GM12878 (cell line): ENCODE data around the gene HSD17B1. TPM values are rescaled to one million over a fixed set of nuclear protein-coding genes. Genes with fewer than 3 reads are reported as not detected.

Experiments used
- ATF2 ChIP-seq: IDR thresholded peaks from 2 replicates; pipeline ENCODE4 v1.6.1; 2012; ENCODE audit warnings: low read length, inconsistent platforms
- CBX5 ChIP-seq: sonication (generic); IDR thresholded peaks from 2 replicates; pipeline ENCODE4 v1.6.1; 2016; ENCODE audit warnings: low read depth, moderate library complexity, mild to moderate bottlenecking, inconsistent platforms
- CREM ChIP-seq: IDR thresholded peaks from 2 replicates; pipeline ENCODE4 v1.6.1; 2014; ENCODE audit warnings: antibody characterized with exemption, low read depth
- EGR1 ChIP-seq, 2 experiments: IDR thresholded peaks; 1 replicate in 1 of 2; 2 replicates in 1 of 2; pipeline ENCODE4 v1.6.1; 2011 to 2012; ENCODE audit warnings: low read depth in 2 of 2, low read length in 2 of 2, borderline replicate concordance in 1 of 2, mild to moderate bottlenecking in 1 of 2, moderate library complexity in 1 of 2
- IKZF1 ChIP-seq: fragments of 450-650 bp; conservative IDR thresholded peaks from 2 replicates; pipeline ENCODE4 v1.6.1; 2017; ENCODE audit warnings: antibody characterized with exemption, mild to moderate bottlenecking
- KAT2A ChIP-seq: conservative IDR thresholded peaks from 2 replicates; pipeline ENCODE4 v1.6.1; 2011; ENCODE audit warnings: low read depth, low read length; ENCODE audit not compliant: control insufficient read depth
- MEF2B ChIP-seq: fragments of 450-650 bp; IDR thresholded peaks from 2 replicates; pipeline ENCODE4 v1.6.1; 2018; ENCODE audit warnings: mild to moderate bottlenecking, moderate library complexity; ENCODE audit not compliant: partially characterized antibody, poor library complexity, severe bottlenecking
- MXI1 ChIP-seq: fragments of 150-350 bp; IDR thresholded peaks from 2 replicates; pipeline ENCODE4 v1.6.1; 2011; ENCODE audit warnings: low read depth, mild to moderate bottlenecking, inconsistent platforms, low read length, improper control_type of control experiment
- MYC ChIP-seq: IDR thresholded peaks from 2 replicates; pipeline ENCODE4 v1.6.1; 2011; ENCODE audit warnings: mild to moderate bottlenecking, low read length, moderate library complexity, inconsistent platforms; ENCODE audit not compliant: insufficient read depth, insufficient replicate concordance, insufficient read length, severe bottlenecking
- NFYB ChIP-seq: IDR thresholded peaks from 2 replicates; pipeline ENCODE4 v1.6.1; 2011; ENCODE audit warnings: low read depth, mild to moderate bottlenecking, low read length, improper control_type of control experiment, moderate library complexity; ENCODE audit not compliant: insufficient read depth
- NRF1 ChIP-seq: conservative IDR thresholded peaks from 2 replicates; pipeline ENCODE4 v1.6.1; 2011; ENCODE audit warnings: mild to moderate bottlenecking, low read depth, low read length, improper control_type of control experiment
- PAX5 ChIP-seq: IDR thresholded peaks from 2 replicates; pipeline ENCODE4 v1.6.1; 2011; ENCODE audit warnings: low read depth, low read length, borderline replicate concordance
- PKNOX1 ChIP-seq: fragments of 450-650 bp; IDR thresholded peaks from 2 replicates; pipeline ENCODE4 v1.6.1; 2016; ENCODE audit warnings: mild to moderate bottlenecking
- POLR2A ChIP-seq: IDR thresholded peaks from 2 replicates; pipeline ENCODE4 v1.6.1; 2011; ENCODE audit warnings: low read depth, mild to moderate bottlenecking, low read length
- POU2F2 ChIP-seq: IDR thresholded peaks from 3 replicates; pipeline ENCODE4 v1.6.1; 2011; ENCODE audit warnings: low read depth, mild to moderate bottlenecking, low read length, borderline replicate concordance
- RAD51 ChIP-seq: fragments of 450-650 bp; IDR thresholded peaks from 2 replicates; pipeline ENCODE4 v1.6.1; 2016; ENCODE audit warnings: moderate library complexity, mild to moderate bottlenecking, inconsistent platforms
- RBBP5 ChIP-seq: fragments of 200-600 bp; sonication (generic); conservative IDR thresholded peaks from 2 replicates; pipeline ENCODE4 v1.6.1; 2016
- SMAD1 ChIP-seq: fragments of 450-650 bp; IDR thresholded peaks from 2 replicates; pipeline ENCODE4 v1.6.1; 2018; ENCODE audit warnings: mild to moderate bottlenecking, low read depth; ENCODE audit not compliant: partially characterized antibody
- SMARCA5 ChIP-seq: fragments of 450-650 bp; IDR thresholded peaks from 2 replicates; pipeline ENCODE4 v1.6.1; 2017; ENCODE audit warnings: mild to moderate bottlenecking
- YY1 ChIP-seq: IDR thresholded peaks from 2 replicates; pipeline ENCODE4 v1.6.1; 2011; ENCODE audit warnings: low read depth, mild to moderate bottlenecking, low read length
- ZBTB33 ChIP-seq: fragments of 450-650 bp; IDR thresholded peaks from 2 replicates; pipeline ENCODE4 v1.6.1; 2017; ENCODE audit warnings: mild to moderate bottlenecking
- ZNF207 ChIP-seq: fragments of 450-650 bp; IDR thresholded peaks from 2 replicates; pipeline ENCODE4 v1.6.1; 2014; ENCODE audit warnings: antibody characterized with exemption, mild to moderate bottlenecking, borderline replicate concordance
- ZNF687 ChIP-seq: fragments of 450-650 bp; IDR thresholded peaks from 2 replicates; pipeline ENCODE4 v1.6.1; 2017; ENCODE audit warnings: mild to moderate bottlenecking, moderate library complexity
- polyA plus RNA-seq, 11 experiments: library from polyadenylated mRNA; depleted of rRNA in 4 of 11; unstranded in 6 of 11; stranded (reverse) in 5 of 11; fragments of >200 nt; fragmentation: Nextera tagmentation in 4 of 11; fragmentation: Illumina TruSeq in 1 of 11; extraction: Ambion mirVana in 4 of 11; extraction: Trizol in 1 of 11; gene quantifications; 1 replicate in 1 of 11; 2 replicates in 10 of 11; pipeline versions ENCODE4 v1.2.1 to v1.2.3, GENCODE V29; 2011 to 2016; ENCODE audit warnings: inconsistent platforms in 2 of 11, missing spikeins in 2 of 11, low read depth in 1 of 11
- total RNA-seq, 4 experiments: library from RNA; depleted of rRNA in 3 of 4; stranded (reverse); fragments of >200 nt in 3 of 4; fragmentation: Illumina TruSeq in 1 of 4; extraction: Trizol in 1 of 4; gene quantifications; 2 replicates each; pipeline versions ENCODE4 v1.2.1 to v1.2.3, GENCODE V29; 2013 to 2021

HSD17B1 gene
- total and polyA plus RNA-seq, 10 of the 15 experiments (the other 5 are each of a cell fraction or from before 2014, with no cell fraction given), result 0.15 to 1.1 (median 0.42) TPM

- TF ChIP-seq PKNOX1 (peak; percentile 13; the same call in 1 of the 2 replicates), IKZF1 (peak; percentile 70), EGR1 (IDR thresholded peaks at IDR 0.05; ENCODE audit: borderline replicate concordance in 1 of 2, low read depth in 2 of 2, low read length in 2 of 2) (no peak), CBX5 (no peak), POU2F2 (peak; percentile 0; the same call in 1 of the 3 replicates), ZNF687 (peak; percentile 67), PAX5 (peak; percentile 86), MXI1 (peak; percentile 88), YY1 (peak; percentile 76), KAT2A (no peak), SMAD1 (peak; percentile 67), CREM (0 out of 2 replicates have a peak, but pooled peaks have one; percentile 10), MEF2B (peak; percentile 88), RBBP5 (no peak), NRF1 (peak; percentile 78), SMARCA5 (0 out of 2 replicates have a peak, but pooled peaks have one; percentile 24), NFYB (peak; percentile 85), ZNF207 (0 out of 2 replicates have a peak, but pooled peaks have one; percentile 23), ATF2 (no peak), ZBTB33 (no peak), POLR2A (peak; percentile 85), RAD51 (peak; percentile 91), MYC (no peak)
These were observed 14.3 kb downstream of the HSD17B1 start, which contains the start of gene MLX (continued) for GRCh38 chr17:42566883-42567573.
